MCF 10A (cell line): ENCODE data around the gene COL26A1. TPM values are rescaled to one million over a fixed set of nuclear protein-coding genes. Genes with fewer than 3 reads are reported as not detected.

Source experiments
- BruUV-seq: library from RNA; stranded (reverse); fragments of 400-500 nt; replicated peaks from 2 replicates; lab custom pipeline; 2021; lab: Mats Ljungman, UMichigan
- CTCF ChIA-PET: fragments of 300-600 bp; sonication (Branson Sonifier 250); formaldehyde crosslinking; extraction: SDS; loops from one replicate; lab custom pipeline; 2021; ENCODE audit warnings: antibody characterized with exemption, inconsistent platforms; lab: Yijun Ruan, JAX
- POLR2A ChIA-PET: fragments of 300-600, 350-650 bp; sonication (Branson Sonifier 250); formaldehyde crosslinking; extraction: SDS; loops from one replicate; lab custom pipeline; 2020; ENCODE audit warnings: antibody characterized with exemption, inconsistent platforms; lab: Yijun Ruan, JAX
- DNase-seq: peaks from one replicate; pipeline ENCODE4 v3.0.0-alpha.2; 2018; ENCODE audit not compliant: unreplicated experiment
- H3K27ac Mint-ChIP-seq: one replicate; pipeline ENCODE4 v1.8.0; 2022; ENCODE audit warnings: mild to moderate bottlenecking, low read depth, mixed read lengths; ENCODE audit not compliant: unreplicated experiment
- H3K27me3 Mint-ChIP-seq: one replicate; pipeline ENCODE4 v1.8.0; 2022; ENCODE audit warnings: mixed read lengths; ENCODE audit not compliant: insufficient read depth, unreplicated experiment
- H3K36me3 Mint-ChIP-seq: one replicate; pipeline ENCODE4 v1.8.0; 2022; ENCODE audit warnings: mild to moderate bottlenecking, moderate library complexity, mixed read lengths; ENCODE audit not compliant: insufficient read depth, unreplicated experiment
- H3K4me1 Mint-ChIP-seq: one replicate; pipeline ENCODE4 v1.8.0; 2022; ENCODE audit warnings: mixed read lengths; ENCODE audit not compliant: insufficient read depth, unreplicated experiment
- H3K4me3 Mint-ChIP-seq: one replicate; pipeline ENCODE4 v1.8.0; 2022; ENCODE audit warnings: mild to moderate bottlenecking, moderate library complexity, mixed read lengths; ENCODE audit not compliant: unreplicated experiment
- H3K9me3 Mint-ChIP-seq: one replicate; pipeline ENCODE4 v1.8.0; 2022; ENCODE audit warnings: mixed read lengths; ENCODE audit not compliant: unreplicated experiment
- intact Hi-C: fragments of 100-400 bp; cut with micrococcal nuclease; formaldehyde crosslinking; loops from 2 replicates; pipeline ENCODE4 v1.14.1; 2022
- total RNA-seq: library from RNA; stranded (reverse); gene quantifications from 2 replicates; pipeline ENCODE4 v1.2.3, GENCODE V29; 2022
- TF ChIP-seq, protein P1 (sequence below): fragments of 200-600 bp; IDR thresholded peaks from one replicate; pipeline ENCODE4 v1.8.0; 2022; ENCODE audit warnings: antibody characterized with exemption, mild to moderate bottlenecking; ENCODE audit not compliant: unreplicated experiment

Gene COL26A1
- total RNA-seq, 1 experiment from 2014 or later = not detected

DNA sequence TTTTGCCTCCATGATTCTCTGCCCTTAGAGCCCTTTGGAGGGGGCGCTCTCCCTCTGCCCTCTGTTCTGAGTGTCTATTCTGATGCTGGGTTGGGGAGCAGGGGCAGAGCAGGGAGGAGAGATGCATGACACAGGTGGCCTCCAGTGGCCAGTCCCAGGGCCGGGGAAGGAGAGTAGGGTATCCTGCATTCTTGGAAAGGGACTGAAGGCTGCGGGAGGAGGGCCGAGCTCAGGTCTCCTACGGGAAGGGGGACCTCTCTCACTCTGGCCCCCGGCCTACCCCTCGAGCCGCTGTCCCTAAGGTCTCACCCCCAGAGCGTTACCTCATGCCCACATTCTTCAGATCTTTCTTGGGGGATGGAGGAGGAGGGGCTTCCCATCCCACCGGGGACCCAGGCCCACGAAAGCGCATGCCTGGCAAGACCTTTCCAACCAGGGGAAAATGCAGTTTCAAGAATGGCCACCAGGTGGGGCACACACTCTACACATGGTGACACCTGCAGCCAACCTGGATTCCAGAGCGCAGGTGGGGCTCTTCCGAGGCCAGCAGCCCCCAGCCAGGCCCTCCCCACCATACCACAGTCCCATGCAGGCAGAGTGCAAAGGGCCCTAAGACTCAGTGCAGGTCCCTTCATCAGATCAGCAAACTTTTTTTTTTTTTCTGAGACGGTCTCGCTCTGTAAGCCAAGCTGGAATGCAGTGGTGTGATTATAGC is 180.0 kb downstream of the COL26A1 start:
- H3K36me3 Mint-ChIP-seq = no peaks in the 10 kb centered on the region
- H3K9me3 Mint-ChIP-seq = no peaks in the 10 kb centered on the region
- intact Hi-C loops = loop anchor here (1.0 to 2.0 kb wide), 2 partner anchors 272 to 730 kb away; no protein-coding TSS in a partner anchor
- TF ChIP-seq, protein P1, sequence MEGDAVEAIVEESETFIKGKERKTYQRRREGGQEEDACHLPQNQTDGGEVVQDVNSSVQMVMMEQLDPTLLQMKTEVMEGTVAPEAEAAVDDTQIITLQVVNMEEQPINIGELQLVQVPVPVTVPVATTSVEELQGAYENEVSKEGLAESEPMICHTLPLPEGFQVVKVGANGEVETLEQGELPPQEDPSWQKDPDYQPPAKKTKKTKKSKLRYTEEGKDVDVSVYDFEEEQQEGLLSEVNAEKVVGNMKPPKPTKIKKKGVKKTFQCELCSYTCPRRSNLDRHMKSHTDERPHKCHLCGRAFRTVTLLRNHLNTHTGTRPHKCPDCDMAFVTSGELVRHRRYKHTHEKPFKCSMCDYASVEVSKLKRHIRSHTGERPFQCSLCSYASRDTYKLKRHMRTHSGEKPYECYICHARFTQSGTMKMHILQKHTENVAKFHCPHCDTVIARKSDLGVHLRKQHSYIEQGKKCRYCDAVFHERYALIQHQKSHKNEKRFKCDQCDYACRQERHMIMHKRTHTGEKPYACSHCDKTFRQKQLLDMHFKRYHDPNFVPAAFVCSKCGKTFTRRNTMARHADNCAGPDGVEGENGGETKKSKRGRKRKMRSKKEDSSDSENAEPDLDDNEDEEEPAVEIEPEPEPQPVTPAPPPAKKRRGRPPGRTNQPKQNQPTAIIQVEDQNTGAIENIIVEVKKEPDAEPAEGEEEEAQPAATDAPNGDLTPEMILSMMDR = peak; percentile 92
- ChIA-PET CTCF (interaction anchor here (0.6 to 3.1 kb wide), 50 partner anchors 9 to 860 kb away, joined by 3 to 77 read pairs (median 4); no protein-coding TSS in a partner anchor), POLR2A (interaction anchor here (0.6 kb wide), 1 partner anchor 38 kb away, joined by 3 read pairs; no protein-coding TSS in a partner anchor)
- H3K4me3 Mint-ChIP-seq = no peak overlapping the region
- H3K27me3 Mint-ChIP-seq = no peaks in the 10 kb centered on the region
- H3K27ac Mint-ChIP-seq = no peak overlapping the region
- no TSS peak for BruUV-seq
- peaks cover 1% of the 10 kb centered on the region for H3K4me1 Mint-ChIP-seq
- peak; percentile 73 for DNase-seq

DNA sequence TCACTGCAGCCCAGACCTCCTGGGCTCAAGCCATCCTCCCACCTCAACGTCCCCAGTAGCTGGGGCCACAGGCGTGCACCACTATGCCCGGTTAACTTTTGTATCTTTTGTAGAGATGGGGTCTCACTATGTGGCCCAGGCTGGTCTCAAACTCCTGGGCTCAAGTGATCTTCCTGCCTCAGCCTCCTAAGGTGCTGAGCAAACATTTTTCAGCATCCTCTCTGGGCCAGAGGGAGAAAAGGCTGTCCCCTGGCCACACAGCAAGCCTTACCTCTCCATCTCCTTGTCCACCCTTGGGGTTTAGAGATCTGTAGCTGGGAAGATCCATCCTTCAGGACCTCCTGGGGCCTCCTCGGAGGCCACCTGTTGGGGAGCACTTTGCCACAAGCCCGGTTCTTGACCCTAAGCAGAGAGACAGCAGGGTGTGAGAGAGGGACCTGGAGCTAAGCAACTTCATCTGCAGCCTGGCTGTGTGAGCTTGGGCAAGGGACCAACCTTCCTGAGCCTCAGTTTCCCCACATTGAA is 180.6 kb downstream of the COL26A1 start:
- Mint-ChIP-seq H3K27me3 (no peaks in the 10 kb centered on the region), H3K9me3 (no peaks in the 10 kb centered on the region), H3K4me1 (peaks cover 5% of the 10 kb centered on the region), H3K27ac (no peak overlapping the region), H3K36me3 (no peaks in the 10 kb centered on the region), H3K4me3 (no peak overlapping the region)
- ChIA-PET CTCF (interaction anchor here (0.6 to 3.1 kb wide), 48 partner anchors 9 to 859 kb away, joined by 3 to 77 read pairs (median 4); no protein-coding TSS in a partner anchor), POLR2A (interaction anchor here (0.6 kb wide), 1 partner anchor 37 kb away, joined by 3 read pairs; no protein-coding TSS in a partner anchor)
- no peak for DNase-seq
- TF ChIP-seq, protein P1 = no peak
- no TSS peak for BruUV-seq
- intact Hi-C loops = loop anchor here (1.0 to 2.0 kb wide), 2 partner anchors 271 to 729 kb away; no protein-coding TSS in a partner anchor

DNA sequence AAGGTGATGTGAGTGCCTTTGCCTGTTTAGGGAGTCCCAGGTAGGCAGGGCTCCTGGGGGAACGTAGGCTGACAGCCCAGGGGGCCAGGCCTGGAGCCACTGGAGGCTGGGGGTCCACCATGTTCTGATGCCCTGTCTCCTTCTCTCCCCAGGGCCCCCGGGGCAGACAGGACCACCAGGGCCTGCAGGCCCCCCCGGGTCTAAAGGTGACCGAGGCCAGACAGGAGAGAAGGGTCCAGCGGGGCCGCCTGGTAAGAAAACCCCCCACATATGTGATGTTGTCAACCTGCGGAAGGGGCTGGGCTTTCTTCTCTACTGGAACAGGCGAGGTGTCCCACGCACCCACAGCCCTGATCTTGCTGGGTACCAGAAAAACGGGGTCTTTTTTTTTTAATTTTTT is 181.2 kb downstream of the COL26A1 start:
- intact Hi-C loops = loop anchor here (1.0 to 2.0 kb wide), 2 partner anchors 271 to 728 kb away; no protein-coding TSS in a partner anchor

More for the DNA sequence above, 181.2 kb downstream of the COL26A1 start:
- Mint-ChIP-seq H3K27ac (no peak overlapping the region), H3K36me3 (no peaks in the 10 kb centered on the region), H3K4me1 (peaks cover 5% of the 10 kb centered on the region), H3K4me3 (no peak overlapping the region), H3K27me3 (no peaks in the 10 kb centered on the region), H3K9me3 (no peaks in the 10 kb centered on the region)
- CTCF ChIA-PET = interaction anchor here (0.7 to 3.1 kb wide), 24 partner anchors 8 to 728 kb away, joined by 3 to 77 read pairs (median 4); no protein-coding TSS in a partner anchor
- BruUV-seq = no TSS peak
- POLR2A ChIA-PET = no interaction called here
- TF ChIP-seq, protein P1 = no peak
- no peak for DNase-seq
